HG03354 (cell line): ENCODE data around the gene NCK2.

Experiments
- ATAC-seq: cut with Tn5 transposase; IDR thresholded peaks from one replicate; pipeline ENCODE4 v1.9.1; 2021; ENCODE audit warnings: mild to moderate bottlenecking; ENCODE audit not compliant: unreplicated experiment, poor library complexity, severe bottlenecking

NCK2 gene

GRCh38 chr2:105744909-105745853 lies at the start of gene NCK2:
TSS of gene NCK2 (plus strand) at chr2:105744912. CDS start at chr2:105855064, 110,152 bp downstream.
- ATAC-seq: peak; percentile 37

GRCh38 chr2:105697781-105698449 lies 46.8 kb upstream of the NCK2 start:
- ATAC-seq: no peak

- ATAC-seq: no peak
Measured at GRCh38 chr2:105698820-105699219, 45.9 kb upstream of the NCK2 start.

GRCh38 chr2:105701042-105701441 lies 43.7 kb upstream of the NCK2 start:
- no peak for ATAC-seq

- ATAC-seq: no peak
Measured at GRCh38 chr2:105708697-105709096, 36.0 kb upstream of the NCK2 start.

- ATAC-seq: no peak
Measured at GRCh38 chr2:105711394-105711793, 33.3 kb upstream of the NCK2 start.

- ATAC-seq: no peak
Measured at GRCh38 chr2:105712166-105712915, 32.4 kb upstream of the NCK2 start.

- ATAC-seq: no peak
Measured at GRCh38 chr2:105712981-105713596, 31.6 kb upstream of the NCK2 start.

- ATAC-seq: no peak
Measured at GRCh38 chr2:105714141-105714540, 30.6 kb upstream of the NCK2 start.

- no peak for ATAC-seq
Measured at GRCh38 chr2:105718846-105719481, 25.7 kb upstream of the NCK2 start.

- ATAC-seq: no peak
Measured at GRCh38 chr2:105721991-105722511, 22.7 kb upstream of the NCK2 start.

GRCh38 chr2:105722726-105723297 lies 21.9 kb upstream of the NCK2 start:
- ATAC-seq: no peak

GRCh38 chr2:105723431-105723830 lies 21.3 kb upstream of the NCK2 start:
- no peak for ATAC-seq

GRCh38 chr2:105725388-105725787 lies 19.3 kb upstream of the NCK2 start:
- ATAC-seq: no peak

GRCh38 chr2:105730170-105730569 lies 14.5 kb upstream of the NCK2 start:
- no peak for ATAC-seq

GRCh38 chr2:105731511-105731910 lies 13.2 kb upstream of the NCK2 start:
- ATAC-seq: no peak

- no peak for ATAC-seq
Measured at GRCh38 chr2:105732101-105732500, 12.6 kb upstream of the NCK2 start.

- ATAC-seq: peak; percentile 43
Measured at GRCh38 chr2:105732955-105733607, 11.6 kb upstream of the NCK2 start.
